ENCODE measurements around the gene DNLZ.

The DNLZ gene

DNA sequence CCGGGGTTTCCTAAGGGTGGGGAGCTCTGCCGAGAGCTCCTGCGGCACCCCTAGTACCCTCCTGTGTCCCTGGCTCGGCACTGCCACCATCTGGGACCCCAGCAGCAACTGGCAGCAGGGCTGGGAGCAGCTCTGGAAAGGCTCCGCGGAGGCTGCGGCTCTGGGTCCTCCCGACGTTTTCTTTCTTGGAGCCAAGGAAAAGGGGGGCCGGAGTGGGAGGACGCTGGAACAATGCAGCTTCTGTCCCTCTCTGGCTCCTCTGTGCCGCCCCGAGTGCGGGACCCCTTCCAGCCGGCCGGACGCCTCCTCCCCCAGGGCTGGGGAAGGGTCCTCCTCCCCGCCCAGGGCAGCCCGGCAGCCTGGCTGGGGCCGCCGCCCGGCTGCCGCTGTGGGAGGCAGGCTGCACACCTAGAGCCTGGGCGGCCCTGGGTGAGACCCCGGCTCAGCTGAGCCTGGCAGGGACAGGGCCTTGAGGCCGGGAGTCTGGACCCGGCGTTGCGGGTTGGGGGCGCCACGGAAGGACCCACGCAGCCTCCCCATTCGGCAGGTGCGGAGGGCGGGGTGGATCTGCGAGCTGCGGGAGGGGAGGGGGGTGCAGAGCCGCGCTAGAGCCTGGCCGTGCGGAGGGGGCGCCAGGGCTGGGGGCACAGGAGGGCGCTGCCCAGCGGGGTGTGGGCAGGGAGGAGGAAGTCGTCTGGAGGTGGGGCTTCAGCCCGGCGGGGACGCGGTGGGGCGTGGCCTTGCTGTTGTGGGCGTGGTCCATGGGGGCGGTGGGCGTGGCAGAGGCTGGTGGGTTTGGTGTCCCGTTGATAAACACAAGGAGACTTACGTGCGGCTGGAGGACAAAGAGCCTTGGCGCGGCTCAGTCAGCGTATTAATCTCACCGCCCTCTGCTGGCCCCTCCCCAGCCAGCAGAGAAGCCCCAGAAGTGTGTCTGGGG is 21.1 kb downstream of the DNLZ start:
- no peak for DNase-seq

- no peak for DNase-seq
These were observed 21.8 kb downstream of the DNLZ start for GRCh38 chr9:136341769-136342168.

DNA sequence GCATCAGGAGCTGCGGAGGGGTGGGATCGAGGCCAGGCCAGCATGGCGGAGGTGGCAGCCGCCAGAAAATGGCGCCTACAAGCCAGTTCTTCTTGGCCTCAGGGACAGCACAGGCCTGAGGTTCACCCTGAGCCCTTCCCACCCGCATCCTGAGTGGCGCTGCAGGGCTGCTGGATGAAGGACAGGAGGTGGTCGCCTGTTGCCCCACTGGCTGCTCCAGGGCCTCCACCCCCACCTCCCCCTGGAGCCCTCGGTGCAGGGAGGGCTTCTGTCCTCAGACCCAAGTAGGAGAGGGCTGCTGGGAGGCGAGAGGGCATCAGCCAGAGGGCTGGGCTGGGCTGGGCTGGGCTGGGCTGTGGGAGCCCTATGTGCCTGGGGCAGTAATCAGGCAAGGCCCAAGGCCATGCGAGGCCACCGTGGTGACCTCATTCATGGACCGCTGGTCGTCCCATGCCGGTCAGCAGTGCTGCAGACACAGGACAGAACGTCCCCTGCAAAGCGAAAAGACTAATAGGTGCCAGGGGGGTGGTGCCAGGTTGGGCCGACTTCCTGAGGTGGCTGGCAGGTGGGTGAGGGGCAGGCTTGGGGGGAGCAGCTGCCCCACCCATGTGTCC is 22.4 kb downstream of the DNLZ start:
- DNase-seq: no peak

GRCh38 chr9:136340356-136341041 is 23.0 kb downstream of the DNLZ start:
- no peak for DNase-seq

DNA sequence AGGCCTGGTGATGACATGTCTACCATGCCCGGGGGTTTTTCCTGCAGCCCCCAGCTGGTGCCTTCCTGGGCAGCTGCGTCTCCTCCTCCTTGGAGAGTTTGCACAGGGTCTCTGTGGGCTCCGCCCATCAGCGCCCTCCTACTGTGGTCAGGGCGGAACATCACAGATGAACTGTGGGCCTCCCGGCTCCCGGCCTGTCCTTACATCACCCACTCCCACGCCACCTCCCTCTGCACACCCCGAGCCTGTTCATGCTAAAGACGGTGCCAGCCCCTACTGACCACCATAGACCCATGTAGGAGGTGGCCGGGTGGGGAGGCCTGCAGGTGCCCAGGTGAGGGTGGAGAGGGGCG is 23.6 kb downstream of the DNLZ start:
- no peak for DNase-seq

DNA sequence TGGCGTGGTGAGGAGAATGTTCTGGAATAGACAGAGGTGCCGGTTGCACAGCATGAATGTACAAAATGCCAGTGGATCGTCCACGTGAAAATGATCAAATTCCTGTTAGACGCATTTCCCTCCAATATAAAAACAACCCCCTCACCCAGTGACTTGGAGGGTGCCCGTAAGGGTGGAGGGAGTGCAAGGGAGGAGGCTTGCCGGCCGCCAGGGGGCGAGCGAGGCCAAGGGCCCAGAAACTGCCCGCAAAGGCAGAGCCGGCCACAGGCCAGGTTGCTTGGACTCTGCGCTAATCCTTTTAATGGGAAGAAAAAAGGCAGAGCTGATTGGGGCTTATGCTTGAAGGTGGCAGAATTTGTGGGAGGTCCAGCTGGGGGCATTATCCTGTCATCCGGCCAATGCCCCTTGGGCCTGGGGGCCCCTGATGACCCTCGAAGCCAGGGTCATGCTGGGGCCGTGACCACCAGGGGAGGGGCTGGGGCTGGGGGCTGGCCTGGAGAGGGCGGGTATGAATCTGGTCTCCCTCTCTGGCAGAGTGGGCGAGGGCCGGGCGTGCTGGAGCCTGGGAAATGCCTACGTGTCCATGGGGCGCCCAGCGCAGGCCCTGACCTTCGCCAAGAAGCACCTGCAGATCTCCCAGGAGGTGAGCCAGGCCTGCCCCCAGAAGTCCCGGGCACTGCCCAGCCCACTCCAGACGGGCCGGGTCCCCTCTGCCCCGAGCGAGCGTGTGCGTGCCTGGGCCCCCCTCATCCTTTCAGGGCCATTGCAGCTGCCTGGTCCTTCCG is 24.2 kb downstream of the DNLZ start:
- no peak for DNase-seq

DNA sequence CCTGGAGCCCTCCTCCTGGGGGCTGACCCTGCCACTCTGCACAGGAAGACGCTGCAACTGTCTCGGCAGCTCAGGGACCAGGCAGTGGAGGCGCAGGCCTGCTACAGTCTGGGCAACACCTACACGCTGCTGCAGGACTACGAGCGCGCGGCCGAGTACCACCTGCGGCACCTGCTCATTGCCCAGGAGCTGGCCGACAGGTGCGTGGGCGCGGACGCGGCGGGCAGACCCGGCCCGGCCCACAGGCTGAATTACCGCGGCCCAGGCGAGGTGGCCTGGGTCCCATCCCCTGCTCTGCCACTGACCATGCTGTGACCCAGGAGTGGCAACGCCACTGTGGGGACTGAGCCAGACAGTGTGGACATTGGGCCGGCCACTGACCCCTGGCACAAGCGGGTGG is 25.0 kb downstream of the DNLZ start:
- no peak for DNase-seq

GRCh38 chr9:136337416-136338395 is 25.8 kb downstream of the DNLZ start:
- no peak for DNase-seq

GRCh38 chr9:136336881-136337280 is 26.7 kb downstream of the DNLZ start:
- no peak for DNase-seq

DNA sequence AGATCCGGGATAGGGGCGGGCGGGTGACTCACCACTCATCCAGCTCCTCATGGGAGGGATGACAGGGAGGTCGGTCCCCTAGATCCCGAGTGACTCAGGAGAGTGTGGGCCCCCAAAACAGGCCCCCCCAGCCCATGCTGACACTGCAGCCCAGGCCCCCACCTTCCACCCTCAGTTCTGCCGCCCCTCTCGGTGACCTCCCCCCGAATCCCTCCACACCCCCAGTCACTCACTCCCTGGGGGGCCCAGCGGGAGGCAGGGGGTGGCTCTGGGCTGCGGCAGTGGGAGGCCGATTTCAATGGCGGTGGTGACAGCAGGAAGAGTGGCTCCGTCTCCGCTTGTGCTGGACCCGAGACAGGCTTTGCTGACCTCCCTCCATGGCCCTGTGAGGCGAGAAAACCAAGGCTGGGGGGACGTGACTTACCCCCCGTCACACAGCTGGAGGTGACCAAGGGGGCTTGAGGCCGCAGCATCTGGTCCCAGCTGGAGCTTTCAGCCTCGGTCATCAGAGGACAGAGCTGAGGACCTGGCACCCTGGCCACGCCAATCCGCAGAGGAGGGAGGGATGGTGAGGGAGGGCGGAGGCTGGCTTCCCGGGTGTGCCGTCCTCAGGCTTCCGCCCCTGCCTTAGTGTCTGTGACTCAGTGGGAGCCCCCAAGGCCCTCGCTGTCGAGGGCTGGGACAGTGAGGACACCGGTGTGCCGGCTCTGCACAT is 27.2 kb downstream of the DNLZ start:
- no peak for DNase-seq

DNA sequence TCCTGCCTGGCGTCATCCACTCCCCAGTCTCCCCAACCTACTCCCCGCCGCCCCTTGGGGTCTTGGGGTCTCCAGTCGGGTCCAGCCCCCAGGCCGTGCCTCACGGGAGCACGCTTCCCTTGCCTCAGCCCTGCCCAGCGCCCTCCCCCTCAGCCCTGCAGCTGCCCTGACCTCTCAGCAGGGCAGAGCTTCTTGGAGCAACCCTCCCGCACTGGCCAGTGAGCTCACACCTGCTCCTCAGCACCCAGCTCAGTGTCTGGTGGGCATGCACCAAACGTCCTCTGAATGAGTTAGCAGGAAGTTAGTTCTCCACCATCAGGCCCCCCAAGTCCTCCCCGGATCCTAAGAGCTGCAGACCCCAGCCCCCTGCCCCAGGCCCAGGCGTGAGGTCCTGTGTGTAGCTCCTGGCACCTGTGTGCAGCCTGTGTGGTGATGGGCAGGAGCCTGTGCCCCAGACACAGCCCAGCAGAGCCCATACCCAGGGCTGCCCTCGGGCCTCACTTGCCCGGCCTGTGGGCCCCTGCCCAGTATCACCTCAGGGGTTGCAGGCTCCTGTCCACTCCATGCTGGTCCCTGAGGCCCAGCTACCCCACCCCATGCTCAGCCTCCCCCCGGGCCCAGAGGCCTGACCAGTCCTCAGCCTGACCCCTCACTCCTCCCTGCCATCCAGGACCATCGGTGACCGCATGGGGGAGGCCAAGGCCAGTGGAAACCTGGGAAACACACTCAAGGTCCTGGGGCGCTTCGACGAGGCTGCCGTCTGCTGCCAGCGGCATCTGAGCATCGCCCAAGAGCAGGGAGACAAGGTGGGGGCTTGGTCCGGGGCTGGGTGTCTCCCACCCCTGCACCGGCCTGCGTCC is 28.0 kb downstream of the DNLZ start:
- DNase-seq: no peak

DNA sequence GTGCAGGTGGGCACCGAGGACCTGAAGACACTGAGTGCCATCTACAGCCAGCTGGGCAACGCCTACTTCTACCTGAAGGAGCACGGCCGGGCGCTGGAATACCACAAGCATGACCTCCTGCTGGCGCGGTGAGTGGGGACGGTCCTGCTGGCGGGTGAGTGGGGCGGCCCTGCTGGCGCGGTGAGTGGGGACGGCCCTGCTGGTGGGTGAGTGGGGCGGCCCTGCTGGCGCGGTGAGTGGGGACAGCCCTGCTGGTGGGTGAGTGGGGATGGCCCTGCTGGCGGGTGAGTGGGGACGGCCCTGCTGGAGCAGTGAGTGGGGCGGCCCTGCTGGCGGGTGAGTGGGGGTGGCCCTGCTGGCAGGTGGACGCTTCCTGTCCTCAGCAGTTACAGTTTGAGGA is 29.0 kb downstream of the DNLZ start:
- no peak for DNase-seq

DNA sequence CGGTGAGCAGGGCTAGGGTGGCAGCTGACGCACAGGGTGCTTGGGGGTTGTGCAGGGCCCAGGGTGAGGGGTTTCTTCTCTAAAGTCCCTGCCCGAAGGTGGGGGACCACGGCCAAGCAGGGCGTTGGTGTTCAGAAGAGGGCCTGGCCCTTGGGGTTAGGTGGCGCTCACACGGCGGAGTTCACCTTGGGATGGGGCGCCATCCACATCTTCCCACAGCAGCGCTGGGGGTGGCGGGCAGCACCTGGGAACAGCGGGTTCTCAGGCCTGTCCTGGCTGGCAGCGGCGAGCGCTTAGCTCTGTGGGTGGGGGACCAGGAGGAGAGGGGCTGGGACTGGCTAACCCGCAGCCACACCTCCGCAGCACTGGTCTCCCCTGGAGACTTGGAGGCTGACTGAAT is 30.1 kb downstream of the DNLZ start:
- no peak for DNase-seq

GRCh38 chr9:136333045-136333444 is 30.5 kb downstream of the DNLZ start:
- DNase-seq: no peak

GRCh38 chr9:136332482-136332983 is 31.0 kb downstream of the DNLZ start:
- no peak for DNase-seq

DNA sequence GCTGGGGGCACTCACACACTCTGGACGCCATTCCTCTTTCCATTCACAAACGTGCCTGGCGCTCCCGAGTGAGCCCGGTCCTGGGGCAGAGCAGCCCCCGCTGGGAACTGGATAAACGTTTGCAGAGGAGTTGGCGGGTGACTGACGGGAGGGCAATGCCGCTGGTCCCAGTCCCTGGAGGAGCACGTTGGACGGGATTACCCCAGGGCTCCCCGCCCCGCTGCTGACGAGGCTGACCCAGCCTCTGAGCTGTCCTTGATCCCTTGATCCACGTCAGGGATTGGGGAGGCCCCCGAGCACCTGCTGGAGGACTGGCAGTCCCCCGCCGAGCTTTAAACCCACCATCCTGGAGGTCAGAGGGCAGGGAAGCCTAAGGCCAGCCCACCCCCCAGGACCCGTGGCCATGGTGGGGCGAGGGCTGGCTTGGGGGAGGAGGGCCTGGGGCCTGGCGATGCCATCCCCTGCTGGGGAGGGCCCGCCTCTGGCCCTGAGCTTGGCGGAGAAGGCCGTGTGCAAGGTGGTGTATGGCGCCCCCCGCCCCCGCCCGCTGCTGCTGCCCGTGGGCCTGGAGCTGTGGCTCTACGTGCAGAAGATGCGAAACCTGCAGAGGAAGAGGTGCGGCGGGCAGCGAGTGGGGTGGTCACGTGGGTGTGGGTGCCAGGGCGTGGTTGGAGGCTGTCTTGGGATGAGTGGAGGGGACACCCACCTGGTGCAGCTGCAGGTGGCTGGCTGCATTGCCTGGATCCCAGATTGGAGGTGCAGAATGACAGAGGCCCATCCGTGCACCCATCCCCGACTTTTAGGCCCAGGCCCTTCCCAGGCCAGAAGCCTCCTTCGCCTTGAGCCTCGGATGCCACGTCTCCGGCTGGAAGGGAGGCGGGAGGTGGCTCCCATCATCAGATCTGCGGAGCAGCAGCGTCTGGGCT is 31.7 kb downstream of the DNLZ start:
- no peak for DNase-seq

GRCh38 chr9:136331030-136331429 is 32.5 kb downstream of the DNLZ start:
- DNase-seq: no peak

DNA sequence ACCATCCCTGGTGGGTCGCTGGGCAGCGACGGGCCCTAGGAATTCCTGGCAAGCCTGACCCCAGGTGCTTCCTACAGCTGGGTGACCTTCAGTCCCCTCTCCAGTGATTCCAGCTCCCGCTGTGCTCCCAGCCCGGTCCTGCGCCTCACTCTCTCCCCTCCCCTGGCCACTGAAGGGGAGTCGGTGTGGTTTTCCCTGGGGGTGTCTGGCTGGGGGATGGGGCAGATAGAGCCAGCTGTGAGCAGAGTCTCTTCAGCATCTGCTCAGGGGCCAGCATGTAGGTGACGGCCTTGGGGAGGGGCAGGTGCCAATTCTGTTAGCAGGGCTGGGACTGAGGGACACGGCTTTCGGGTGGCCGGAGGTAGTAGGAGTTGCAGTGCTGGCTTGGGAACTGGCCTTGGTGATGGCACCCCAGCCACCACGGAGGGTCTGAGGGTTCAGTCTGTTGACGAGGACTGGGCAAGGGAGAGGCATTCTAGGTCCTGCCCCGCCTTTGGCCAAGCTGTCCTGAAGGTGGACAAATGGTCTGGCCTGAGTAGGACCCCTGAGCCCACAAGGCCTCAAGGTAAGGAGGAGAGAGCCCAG is 33.0 kb downstream of the DNLZ start:
- DNase-seq: no peak

All from NCI-H1092 treated with DMSO at 0.1 percent for 48 hours (cell line).